ENCODE results near the gene ACP6. TPM values are rescaled to one million over a fixed set of nuclear protein-coding genes. Genes with fewer than 3 reads are reported as not detected.

ACP6 gene
- polyA plus RNA-seq, 5 donors, result 21.0 to 25.1 (median 22.9) TPM

Other genes starting within 250 kb of the ACP6 start
- 10 to 100 TPM; 36.1 to 43.0 (median 39.7) TPM for gene BCL9, start 129.0 kb downstream of the ACP6 start, polyA plus RNA-seq (ENCODE audit: insufficient read depth in 1 of 5, insufficient read length in 5 of 5, low replicate concordance in 1 of 5)
- 100 to 1,000 TPM in 1 of 5 donors, 10 to 100 TPM in 4; 76.1 to 102 (median 87.5) TPM for gene GJA5, start 90.1 kb upstream of the ACP6 start, polyA plus RNA-seq (ENCODE audit: insufficient read depth in 1 of 5, insufficient read length in 5 of 5, low replicate concordance in 1 of 5)
- gene GJA8, start 232.3 kb upstream of the ACP6 start, polyA plus RNA-seq (ENCODE audit: insufficient read depth in 1 of 5, insufficient read length in 5 of 5, low replicate concordance in 1 of 5), result not detected